ENCODE measurements around the gene USP19. TPM values are rescaled to one million over a fixed set of nuclear protein-coding genes. Genes with fewer than 3 reads are reported as not detected.

The USP19 gene
- total RNA-seq, 1 experiment from 2014 or later, result 72.1 TPM

DNA sequence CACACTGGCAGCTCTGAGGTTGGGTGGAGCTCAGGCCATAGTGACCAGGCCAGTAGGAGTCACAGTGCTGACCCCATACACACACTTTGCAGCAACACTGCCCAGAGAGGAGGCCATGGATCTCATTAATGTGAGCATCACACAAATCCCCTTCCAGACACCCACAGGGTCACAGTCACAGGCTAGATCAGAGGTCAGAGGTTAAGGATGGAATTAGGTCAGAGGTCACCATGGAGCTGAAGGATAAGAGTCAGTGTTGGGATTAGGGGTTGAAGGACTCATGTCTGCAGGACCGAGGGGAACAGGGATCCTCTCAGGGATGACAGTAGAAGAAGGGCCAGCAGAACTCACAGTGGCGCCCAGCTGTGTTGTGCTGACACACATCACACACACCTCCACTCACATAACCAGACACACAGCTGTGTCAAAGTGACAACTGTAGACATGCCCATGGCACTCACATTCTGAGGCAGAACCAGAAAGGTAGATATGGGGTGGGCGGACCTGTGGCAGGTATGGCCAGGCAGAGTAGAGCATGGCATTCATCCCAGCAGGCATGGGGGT lies 32.8 kb upstream of the USP19 start:
- Histone ChIP-seq H3F3A (ENCODE audit: insufficient read depth, low read depth) (peaks cover 5% of the 10 kb centered on the region; the same call in 1 of the 2 replicates), H3K4me2 (no peak overlapping the region), H3K9me2 (ENCODE audit: insufficient read depth) (no peaks in the 10 kb centered on the region), H3K36me3 (ENCODE audit: low read depth) (no peaks in the 10 kb centered on the region), H3K27ac (no peak overlapping the region), H2AFZ (no peak overlapping the region), H3K27me3 (ENCODE audit: insufficient read depth, low read depth) (no peaks in the 10 kb centered on the region), H3K4me1 (replicated peaks; ENCODE audit: insufficient read depth) (no peaks in the 10 kb centered on the region), H4K20me1 (ENCODE audit: insufficient read depth) (no peaks in the 10 kb centered on the region), H3K79me2 (ENCODE audit: low read depth) (no peaks in the 10 kb centered on the region), H3K4me3 (no peak overlapping the region), H3K9me3 (ENCODE audit: insufficient read depth, low read depth) (no peaks in the 10 kb centered on the region)
- no peak for TF ChIP-seq EZH2 (IDR thresholded peaks at IDR 0.05; ENCODE audit: low read depth)
- no peak for TF ChIP-seq CTCF (conservative IDR thresholded peaks at IDR 0.05)
- no peak for DNase-seq
- no TSS peak for BruUV-seq (replicated peaks)
- ChIA-PET CTCF (no interaction called here), POLR2A (ENCODE audit: unreplicated experiment) (interaction anchor here (0.6 kb wide), 1 partner anchor 288 kb away, joined by 4 read pairs; no protein-coding TSS in a partner anchor)
- intact Hi-C loops (cut with micrococcal nuclease; ENCODE audit: unreplicated experiment), result no loop called here

DNA sequence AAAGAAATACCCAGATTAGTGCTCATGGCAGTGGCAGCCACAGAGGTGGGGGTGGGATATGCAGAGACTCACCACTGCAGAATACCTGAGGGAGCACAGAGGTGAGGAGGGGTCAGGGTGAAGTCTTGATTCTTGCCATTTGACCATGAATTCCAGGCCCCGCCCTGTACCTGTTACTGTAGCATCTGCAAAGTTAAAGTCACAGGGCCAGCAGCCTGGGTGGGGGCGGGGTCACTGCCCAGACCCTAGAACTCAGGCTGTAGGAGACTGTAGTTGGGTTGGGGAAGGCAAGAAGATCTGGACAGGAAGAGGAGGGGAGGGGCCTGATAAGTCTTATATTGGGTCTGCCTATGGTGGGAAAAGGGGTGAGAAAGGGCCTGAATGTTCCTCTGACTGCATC lies 31.0 kb upstream of the USP19 start:
- Histone ChIP-seq H3K4me1 (replicated peaks; ENCODE audit: insufficient read depth) (no peaks in the 10 kb centered on the region), H3K4me2 (no peak overlapping the region), H3K79me2 (ENCODE audit: low read depth) (no peaks in the 10 kb centered on the region), H2AFZ (no peak overlapping the region), H3K9me3 (ENCODE audit: insufficient read depth, low read depth) (no peaks in the 10 kb centered on the region), H3K27me3 (ENCODE audit: insufficient read depth, low read depth) (no peaks in the 10 kb centered on the region), H3K4me3 (no peak overlapping the region), H4K20me1 (ENCODE audit: insufficient read depth) (no peaks in the 10 kb centered on the region), H3K27ac (no peak overlapping the region), H3F3A (ENCODE audit: insufficient read depth, low read depth) (no peaks in the 10 kb centered on the region), H3K36me3 (ENCODE audit: low read depth) (no peaks in the 10 kb centered on the region), H3K9me2 (ENCODE audit: insufficient read depth) (no peaks in the 10 kb centered on the region)
- ChIA-PET POLR2A (ENCODE audit: unreplicated experiment) (no interaction called here), CTCF (no interaction called here)
- TF ChIP-seq EZH2 (IDR thresholded peaks at IDR 0.05; ENCODE audit: low read depth) (no peak), CTCF (conservative IDR thresholded peaks at IDR 0.05) (no peak)
- no TSS peak for BruUV-seq (replicated peaks)
- intact Hi-C loops (cut with micrococcal nuclease; ENCODE audit: unreplicated experiment), result no loop called here
- DNase-seq, result no peak

GRCh38 chr3:49148159-49148558 lies 27.5 kb upstream of the USP19 start:
- no TSS peak for BruUV-seq (replicated peaks)
- Histone ChIP-seq H2AFZ (no peak overlapping the region), H3F3A (ENCODE audit: insufficient read depth, low read depth) (no peaks in the 10 kb centered on the region), H3K36me3 (ENCODE audit: low read depth) (no peaks in the 10 kb centered on the region), H3K9me2 (ENCODE audit: insufficient read depth) (no peaks in the 10 kb centered on the region), H3K4me1 (replicated peaks; ENCODE audit: insufficient read depth) (no peaks in the 10 kb centered on the region), H3K9me3 (ENCODE audit: insufficient read depth, low read depth) (no peaks in the 10 kb centered on the region), H3K27me3 (ENCODE audit: insufficient read depth, low read depth) (no peaks in the 10 kb centered on the region), H3K79me2 (ENCODE audit: low read depth) (no peaks in the 10 kb centered on the region), H3K4me2 (no peak overlapping the region), H3K27ac (no peak overlapping the region), H3K4me3 (no peak overlapping the region), H4K20me1 (ENCODE audit: insufficient read depth) (no peaks in the 10 kb centered on the region)
- no peak for TF ChIP-seq CTCF (conservative IDR thresholded peaks at IDR 0.05)
- no peak for TF ChIP-seq EZH2 (IDR thresholded peaks at IDR 0.05; ENCODE audit: low read depth)
- DNase-seq, result no peak
- ChIA-PET POLR2A (ENCODE audit: unreplicated experiment) (no interaction called here), CTCF (no interaction called here)
- intact Hi-C loops (cut with micrococcal nuclease; ENCODE audit: unreplicated experiment), result no loop called here
